Measurements from ENCODE around the gene MPG.

DNA sequence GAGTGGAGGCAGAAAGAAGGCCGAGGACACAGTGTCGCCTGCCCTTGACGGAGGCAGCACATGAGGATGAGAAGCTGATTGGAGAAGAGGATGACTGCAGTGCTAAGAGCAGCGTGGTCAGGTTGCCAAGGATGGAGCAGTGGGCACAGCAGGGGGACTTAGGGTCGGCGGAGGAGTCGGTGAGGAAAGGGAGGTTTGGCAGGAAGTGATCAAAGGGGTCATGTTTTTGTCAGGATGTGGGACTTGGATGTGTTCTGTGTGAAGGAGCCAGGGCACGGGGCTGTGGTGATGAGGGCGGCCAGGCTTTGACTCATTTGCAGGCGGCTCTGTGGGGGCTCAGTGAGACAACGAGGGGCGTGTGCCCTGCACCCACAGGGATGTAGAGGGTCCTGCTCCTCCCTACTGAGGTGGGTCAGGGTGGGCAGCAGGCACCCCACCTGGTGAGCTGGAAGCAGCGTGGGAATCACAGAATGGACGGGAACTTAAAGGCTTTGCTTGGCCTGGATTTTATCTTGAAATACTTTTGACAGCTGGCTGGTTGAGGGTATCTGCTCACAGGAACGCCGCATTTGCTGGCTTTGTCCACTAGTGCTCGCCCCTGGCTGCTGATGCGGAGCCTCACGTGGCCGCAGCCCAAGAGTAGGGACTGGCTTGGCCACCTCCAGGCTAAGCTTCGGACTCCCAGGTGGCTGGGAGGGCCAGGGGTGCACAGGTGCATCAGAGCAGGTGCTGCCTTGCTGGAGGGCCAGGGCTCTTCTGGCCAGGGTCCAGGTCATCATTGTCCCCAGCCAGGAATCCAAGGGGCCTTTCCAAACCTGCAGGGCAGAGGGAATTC is 6.0 kb downstream of the MPG start:
- TF ChIP-seq, protein P1, sequence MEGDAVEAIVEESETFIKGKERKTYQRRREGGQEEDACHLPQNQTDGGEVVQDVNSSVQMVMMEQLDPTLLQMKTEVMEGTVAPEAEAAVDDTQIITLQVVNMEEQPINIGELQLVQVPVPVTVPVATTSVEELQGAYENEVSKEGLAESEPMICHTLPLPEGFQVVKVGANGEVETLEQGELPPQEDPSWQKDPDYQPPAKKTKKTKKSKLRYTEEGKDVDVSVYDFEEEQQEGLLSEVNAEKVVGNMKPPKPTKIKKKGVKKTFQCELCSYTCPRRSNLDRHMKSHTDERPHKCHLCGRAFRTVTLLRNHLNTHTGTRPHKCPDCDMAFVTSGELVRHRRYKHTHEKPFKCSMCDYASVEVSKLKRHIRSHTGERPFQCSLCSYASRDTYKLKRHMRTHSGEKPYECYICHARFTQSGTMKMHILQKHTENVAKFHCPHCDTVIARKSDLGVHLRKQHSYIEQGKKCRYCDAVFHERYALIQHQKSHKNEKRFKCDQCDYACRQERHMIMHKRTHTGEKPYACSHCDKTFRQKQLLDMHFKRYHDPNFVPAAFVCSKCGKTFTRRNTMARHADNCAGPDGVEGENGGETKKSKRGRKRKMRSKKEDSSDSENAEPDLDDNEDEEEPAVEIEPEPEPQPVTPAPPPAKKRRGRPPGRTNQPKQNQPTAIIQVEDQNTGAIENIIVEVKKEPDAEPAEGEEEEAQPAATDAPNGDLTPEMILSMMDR (IDR thresholded peaks at IDR 0.05) = no peak
- TF ChIP-seq POLR2AphosphoS5 (IDR thresholded peaks at IDR 0.05) (no peak), EP300 (IDR thresholded peaks at IDR 0.05) (no peak)

Data from esophagus muscularis mucosa (tissue), 4 donors.